DOHH2 (cell line): ENCODE data around the gene SERPINC1.

Experiments used
- H3F3A ChIP-seq: fragments of 200-600 bp; sonication (generic), shearing (Covaris generic); 2 replicates; pipeline ENCODE4 v1.6.0; 2016; ENCODE audit warnings: antibody characterized with exemption, mild to moderate bottlenecking; ENCODE audit not compliant: control insufficient read depth, insufficient read depth
- H3K27ac ChIP-seq: fragments of 200-600 bp; sonication (generic); 2 replicates; pipeline ENCODE4 v1.5.1; 2014; ENCODE audit warnings: low read depth, mild to moderate bottlenecking, low read length, moderate library complexity
- H3K27me3 ChIP-seq: fragments of 200-600 bp; sonication (generic); 2 replicates; pipeline ENCODE4 v1.6.1; 2014; ENCODE audit warnings: mild to moderate bottlenecking, low read length, mixed read lengths; ENCODE audit not compliant: control insufficient read depth
- H3K36me3 ChIP-seq: fragments of 200-600 bp; sonication (generic); 2 replicates; pipeline ENCODE4 v1.6.1; 2014; ENCODE audit warnings: mild to moderate bottlenecking, low read length, moderate library complexity, mixed read lengths; ENCODE audit not compliant: control insufficient read depth
- H3K4me1 ChIP-seq: fragments of 200-600 bp; sonication (generic); 2 replicates; pipeline ENCODE4 v1.6.1; 2014; ENCODE audit warnings: mild to moderate bottlenecking, low read length, mixed read lengths; ENCODE audit not compliant: control insufficient read depth
- H3K4me2 ChIP-seq: fragments of 200-600 bp; sonication (generic); 2 replicates; pipeline ENCODE4 v1.6.0; 2014; ENCODE audit warnings: mild to moderate bottlenecking, low read length, moderate library complexity
- H3K4me3 ChIP-seq: fragments of 200-600 bp; sonication (generic); 2 replicates; pipeline ENCODE4 v1.5.1; 2014; ENCODE audit warnings: mild to moderate bottlenecking, low read length, mixed read lengths
- H3K79me2 ChIP-seq: fragments of 200-600 bp; sonication (generic); 2 replicates; pipeline ENCODE4 v1.6.1; 2014; ENCODE audit warnings: mild to moderate bottlenecking, low read length, mixed read lengths; ENCODE audit not compliant: control insufficient read depth
- H3K9me2 ChIP-seq: fragments of 200-600 bp; sonication (generic); replicated peaks from 2 replicates; pipeline ENCODE4 v1.6.1; 2014; ENCODE audit warnings: mild to moderate bottlenecking, low read length, mixed read lengths; ENCODE audit not compliant: control insufficient read depth
- H3K9me3 ChIP-seq: fragments of 200-600 bp; sonication (generic); 2 replicates; pipeline ENCODE4 v1.6.1; 2014; ENCODE audit warnings: antibody characterized with exemption, low read length, mixed read lengths; ENCODE audit not compliant: control insufficient read depth, insufficient read depth
- H4K20me1 ChIP-seq: fragments of 200-600 bp; sonication (generic); 2 replicates; pipeline ENCODE4 v1.6.0; 2014; ENCODE audit warnings: low read depth, mild to moderate bottlenecking, antibody characterized with exemption, low read length, moderate library complexity; ENCODE audit not compliant: control insufficient read depth, insufficient read depth
- EZH2phosphoT487 ChIP-seq: fragments of 200-600 bp; sonication (generic); IDR thresholded peaks from 2 replicates; pipeline ENCODE4 v1.6.1; 2017; ENCODE audit warnings: borderline replicate concordance, mild to moderate bottlenecking, antibody characterized with exemption, low read length, moderate library complexity, mixed read lengths
- TF ChIP-seq, protein P1 (sequence below): fragments of 200-600 bp; sonication (generic); IDR thresholded peaks from one replicate; pipeline ENCODE4 v1.5.1; 2014; ENCODE audit warnings: antibody characterized with exemption, mild to moderate bottlenecking, low read depth, low read length; ENCODE audit not compliant: poor library complexity, severe bottlenecking

Gene SERPINC1

DNA sequence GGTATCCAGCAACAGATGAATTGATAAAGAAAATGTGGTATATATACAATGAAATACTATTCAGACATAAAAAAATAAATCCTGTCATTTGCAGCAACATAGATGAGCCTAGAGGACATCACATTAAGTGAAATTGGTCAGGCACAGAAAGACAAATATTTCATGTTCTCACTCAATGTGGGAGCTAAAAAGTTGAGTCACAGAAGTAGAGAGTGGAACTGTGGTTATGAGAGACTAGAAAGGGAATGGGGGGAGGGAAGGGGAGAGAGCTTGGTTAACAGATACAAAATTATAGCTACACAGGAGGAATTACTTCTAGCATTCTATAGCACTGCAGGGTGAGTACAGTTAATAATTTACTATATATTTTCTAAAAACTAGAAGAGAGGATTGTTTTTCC is 37.1 kb upstream of the SERPINC1 start:
- H3K36me3 ChIP-seq = peaks cover 65% of the 10 kb centered on the region
- TF ChIP-seq, protein P1, sequence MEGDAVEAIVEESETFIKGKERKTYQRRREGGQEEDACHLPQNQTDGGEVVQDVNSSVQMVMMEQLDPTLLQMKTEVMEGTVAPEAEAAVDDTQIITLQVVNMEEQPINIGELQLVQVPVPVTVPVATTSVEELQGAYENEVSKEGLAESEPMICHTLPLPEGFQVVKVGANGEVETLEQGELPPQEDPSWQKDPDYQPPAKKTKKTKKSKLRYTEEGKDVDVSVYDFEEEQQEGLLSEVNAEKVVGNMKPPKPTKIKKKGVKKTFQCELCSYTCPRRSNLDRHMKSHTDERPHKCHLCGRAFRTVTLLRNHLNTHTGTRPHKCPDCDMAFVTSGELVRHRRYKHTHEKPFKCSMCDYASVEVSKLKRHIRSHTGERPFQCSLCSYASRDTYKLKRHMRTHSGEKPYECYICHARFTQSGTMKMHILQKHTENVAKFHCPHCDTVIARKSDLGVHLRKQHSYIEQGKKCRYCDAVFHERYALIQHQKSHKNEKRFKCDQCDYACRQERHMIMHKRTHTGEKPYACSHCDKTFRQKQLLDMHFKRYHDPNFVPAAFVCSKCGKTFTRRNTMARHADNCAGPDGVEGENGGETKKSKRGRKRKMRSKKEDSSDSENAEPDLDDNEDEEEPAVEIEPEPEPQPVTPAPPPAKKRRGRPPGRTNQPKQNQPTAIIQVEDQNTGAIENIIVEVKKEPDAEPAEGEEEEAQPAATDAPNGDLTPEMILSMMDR = no peak
- no peak for TF ChIP-seq EZH2phosphoT487
- no peaks in the 10 kb centered on the region for H3K9me3 ChIP-seq
- H3K27me3 ChIP-seq = no peaks in the 10 kb centered on the region
- no peaks in the 10 kb centered on the region for H3K79me2 ChIP-seq
- no peaks in the 10 kb centered on the region for H3F3A ChIP-seq
- no peak overlapping the region for H3K4me2 ChIP-seq
- no peak overlapping the region for H3K4me3 ChIP-seq
- no peaks in the 10 kb centered on the region for H4K20me1 ChIP-seq
- H3K4me1 ChIP-seq = no peaks in the 10 kb centered on the region
- no peak overlapping the region for H3K27ac ChIP-seq
- H3K9me2 ChIP-seq = no peaks in the 10 kb centered on the region

DNA sequence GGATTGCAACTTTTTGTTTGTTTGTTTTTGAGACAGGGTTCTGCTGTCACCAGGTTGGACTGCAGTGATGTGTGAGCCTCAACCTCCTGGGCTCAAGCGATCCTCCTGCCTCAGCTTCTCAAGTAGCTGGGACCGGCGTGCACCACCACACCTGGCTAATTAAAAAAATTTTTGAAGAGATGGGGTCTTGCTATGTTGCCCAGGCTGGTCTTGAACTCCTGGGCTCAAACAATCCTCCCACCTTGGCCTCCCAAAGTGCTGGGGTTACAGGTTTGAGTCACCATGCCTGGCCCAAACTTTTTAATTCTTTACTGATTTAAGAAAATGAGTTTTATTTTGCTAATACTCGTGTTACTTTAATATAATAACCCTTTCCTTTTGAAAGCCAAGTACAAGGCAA is 31.5 kb upstream of the SERPINC1 start:
- Histone ChIP-seq H3K9me2 (no peaks in the 10 kb centered on the region), H3K4me2 (no peak overlapping the region), H3F3A (no peaks in the 10 kb centered on the region), H3K9me3 (no peaks in the 10 kb centered on the region), H3K79me2 (no peaks in the 10 kb centered on the region), H3K36me3 (peaks cover 79% of the 10 kb centered on the region), H3K4me3 (no peak overlapping the region), H3K4me1 (no peaks in the 10 kb centered on the region), H3K27me3 (no peaks in the 10 kb centered on the region), H4K20me1 (no peaks in the 10 kb centered on the region), H3K27ac (no peak overlapping the region)
- no peak for TF ChIP-seq EZH2phosphoT487
- TF ChIP-seq, protein P1 = no peak

DNA sequence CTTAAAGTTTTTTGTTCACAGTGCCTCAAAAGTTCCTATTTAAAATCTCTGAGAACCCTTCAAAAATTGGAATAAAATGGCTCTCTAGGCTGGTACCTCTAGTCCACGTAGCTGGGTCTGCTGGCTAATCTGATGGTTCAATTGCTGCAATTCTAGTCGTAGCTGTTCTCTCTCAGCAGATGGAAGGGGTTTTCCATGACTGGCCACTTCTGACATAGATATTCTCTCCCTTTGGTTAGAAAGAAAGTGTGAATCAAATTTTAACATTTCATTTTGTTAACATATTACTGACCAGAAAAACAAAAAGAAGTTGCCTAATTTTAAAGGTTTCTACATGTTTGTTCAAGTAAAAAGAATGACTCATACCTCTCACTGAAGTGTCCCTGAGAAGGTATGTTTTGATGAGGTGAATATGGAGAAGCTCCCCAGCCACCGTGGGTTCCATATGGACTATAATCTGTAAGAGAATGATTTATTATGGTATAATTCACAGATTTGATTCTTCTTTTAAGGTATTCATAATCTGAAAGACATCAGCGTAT is 29.3 kb upstream of the SERPINC1 start:
- Histone ChIP-seq H3K4me2 (no peak overlapping the region), H3K27ac (no peak overlapping the region), H3K79me2 (no peaks in the 10 kb centered on the region), H3F3A (no peaks in the 10 kb centered on the region), H3K9me2 (no peaks in the 10 kb centered on the region), H3K9me3 (no peaks in the 10 kb centered on the region), H3K4me1 (no peaks in the 10 kb centered on the region), H3K4me3 (no peak overlapping the region), H3K36me3 (peaks cover 73% of the 10 kb centered on the region), H4K20me1 (no peaks in the 10 kb centered on the region), H3K27me3 (no peaks in the 10 kb centered on the region)
- TF ChIP-seq, protein P1 = no peak
- no peak for TF ChIP-seq EZH2phosphoT487

DNA sequence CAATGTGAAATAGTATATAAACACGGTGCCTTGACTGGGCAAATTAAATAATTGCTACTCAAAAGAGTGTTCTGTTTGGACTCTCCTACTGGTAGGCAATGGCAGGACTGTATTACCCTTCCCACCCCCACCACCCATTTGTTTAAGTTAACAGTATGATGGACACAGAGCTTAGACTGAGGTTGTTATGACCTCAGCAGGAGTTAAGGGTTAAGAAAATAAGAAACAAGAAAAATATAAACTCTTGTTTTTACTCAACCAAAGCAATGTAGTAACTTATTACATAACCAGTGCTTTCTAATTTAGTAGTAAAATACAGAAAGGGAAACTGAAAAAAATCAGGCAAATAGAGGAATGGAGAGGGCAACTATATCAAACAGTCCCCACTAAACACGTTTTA is 19.9 kb upstream of the SERPINC1 start:
- H3K27ac ChIP-seq = no peak overlapping the region
- TF ChIP-seq EZH2phosphoT487 = no peak
- TF ChIP-seq, protein P1 = no peak
- no peaks in the 10 kb centered on the region for H3F3A ChIP-seq
- H3K27me3 ChIP-seq = no peaks in the 10 kb centered on the region
- H3K4me2 ChIP-seq = no peak overlapping the region
- H3K36me3 ChIP-seq = peaks cover 66% of the 10 kb centered on the region
- no peaks in the 10 kb centered on the region for H3K4me1 ChIP-seq
- no peaks in the 10 kb centered on the region for H3K79me2 ChIP-seq
- no peaks in the 10 kb centered on the region for H4K20me1 ChIP-seq
- H3K9me2 ChIP-seq = no peaks in the 10 kb centered on the region
- no peaks in the 10 kb centered on the region for H3K9me3 ChIP-seq
- H3K4me3 ChIP-seq = no peak overlapping the region
